ENCODE results near the gene FCGR3B. TPM values are rescaled to one million over a fixed set of nuclear protein-coding genes. Genes with fewer than 3 reads are reported as not detected.
A peak's percentile ranks its signal among the peaks of the same experiment; 100 is the strongest.
"Not testable (repeated sequence)": the region's sequence is repeated elsewhere in the genome, so short reads cannot be mapped to it uniquely, and the experiment has no call there.

The FCGR3B gene
- not detected for total RNA-seq

DNA sequence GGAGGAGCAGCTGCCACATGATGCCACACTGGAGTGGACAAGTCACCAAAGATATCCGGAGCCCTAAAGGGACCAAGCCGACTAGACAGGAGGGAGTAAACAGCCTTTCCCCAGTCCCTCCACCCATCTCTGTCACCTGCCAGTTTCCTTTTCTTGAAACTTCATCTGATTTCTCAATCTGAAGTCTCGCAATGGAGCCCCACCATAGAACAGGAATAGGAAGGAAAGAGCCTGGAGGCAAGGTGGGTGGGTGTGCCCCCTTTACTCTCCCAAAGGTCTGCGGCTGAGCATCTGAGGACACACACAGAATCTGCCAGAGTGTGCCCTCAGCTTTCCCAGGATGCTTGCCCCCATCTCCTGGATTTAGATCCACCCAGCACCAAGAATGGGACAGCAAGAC lies at the start of gene FCGR3B:
TSS of gene FCGR3B (minus strand) at position 101 of the 400 bp plus-strand sequence. CDS start at position 19, 82 bp downstream.
- Mint-ChIP-seq H3K27me3 (no peaks in the 10 kb centered on the region), H3K36me3 (ENCODE audit: low read depth) (no peaks in the 10 kb centered on the region), H3K4me3 (no peak within 1 kb of the TSS), H3K4me1 (no peaks in the 10 kb centered on the region), H3K27ac (no peak within 1 kb of the TSS), H3K9me3 (no peaks in the 10 kb centered on the region)
- ATAC-seq (replicated peaks), result no peak

DNA sequence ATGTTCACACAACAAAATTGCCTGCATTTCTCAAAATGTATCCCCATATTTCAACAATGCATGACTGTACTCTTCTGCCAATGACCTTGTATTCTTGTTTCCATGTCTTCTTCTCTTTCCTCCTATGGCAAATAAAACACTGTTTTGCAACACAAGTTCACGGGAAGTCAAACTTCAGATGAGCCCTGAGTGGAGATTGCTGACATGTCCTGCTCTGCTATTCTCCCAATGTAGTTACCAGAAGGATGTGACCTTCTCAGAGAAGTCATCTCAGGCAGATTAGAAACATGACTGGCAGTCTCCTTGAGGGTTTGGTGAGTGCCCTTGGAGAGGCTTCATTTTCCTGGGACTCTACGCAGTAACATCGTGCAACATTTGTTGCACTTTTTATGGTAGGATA lies 47.5 kb upstream of the FCGR3B start:
- Mint-ChIP-seq H3K9me3 (no peaks in the 10 kb centered on the region), H3K4me1 (no peaks in the 10 kb centered on the region), H3K27me3 (peaks cover 6% of the 10 kb centered on the region), H3K36me3 (ENCODE audit: low read depth) (no peaks in the 10 kb centered on the region), H3K27ac (no peak overlapping the region), H3K4me3 (no peak overlapping the region)
- ATAC-seq (replicated peaks), result no peak

GRCh38 chr1:161676958-161677689 lies 46.1 kb upstream of the FCGR3B start:
- Mint-ChIP-seq H3K4me3 (no peak overlapping the region), H3K27me3 (no peaks in the 10 kb centered on the region), H3K4me1 (no peaks in the 10 kb centered on the region), H3K9me3 (no peaks in the 10 kb centered on the region), H3K36me3 (ENCODE audit: low read depth) (no peaks in the 10 kb centered on the region), H3K27ac (no peak overlapping the region)
- ATAC-seq (replicated peaks), result no peak

- no peak for ATAC-seq (replicated peaks)
- H3K4me1 Mint-ChIP-seq, result no peaks in the 10 kb centered on the region
- H3K9me3 Mint-ChIP-seq, result no peaks in the 10 kb centered on the region
- H3K4me3 Mint-ChIP-seq, result no peak overlapping the region
- no peaks in the 10 kb centered on the region for H3K36me3 Mint-ChIP-seq (ENCODE audit: low read depth)
- no peaks in the 10 kb centered on the region for H3K27me3 Mint-ChIP-seq
- no peak overlapping the region for H3K27ac Mint-ChIP-seq
Measured at GRCh38 chr1:161676441-161676840, 45.5 kb upstream of the FCGR3B start.

DNA sequence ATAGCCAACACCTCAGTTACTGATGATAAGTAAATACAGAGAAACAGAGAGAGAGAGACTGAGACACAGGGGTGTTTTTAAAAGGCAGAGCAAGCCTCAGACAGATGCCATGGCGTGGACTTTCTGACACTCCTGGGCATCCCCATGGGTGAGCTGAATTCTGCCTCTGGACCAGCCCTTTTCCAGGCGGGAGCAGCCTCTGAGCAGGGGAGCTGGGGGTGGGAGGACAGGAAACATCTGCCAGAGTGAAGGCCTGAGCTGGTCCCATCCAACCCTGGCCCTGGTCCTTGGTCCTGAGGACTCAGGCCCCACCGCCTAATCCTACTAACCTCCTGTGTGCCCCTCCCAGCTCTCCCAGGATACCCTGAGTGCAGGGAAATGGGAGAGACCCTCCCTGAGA lies 43.9 kb upstream of the FCGR3B start:
- not testable (repeated sequence) for H3K9me3 Mint-ChIP-seq; H3K36me3 Mint-ChIP-seq (ENCODE audit: low read depth); H3K27me3 Mint-ChIP-seq; ATAC-seq (replicated peaks); H3K4me1 Mint-ChIP-seq; H3K4me3 Mint-ChIP-seq; H3K27ac Mint-ChIP-seq

DNA sequence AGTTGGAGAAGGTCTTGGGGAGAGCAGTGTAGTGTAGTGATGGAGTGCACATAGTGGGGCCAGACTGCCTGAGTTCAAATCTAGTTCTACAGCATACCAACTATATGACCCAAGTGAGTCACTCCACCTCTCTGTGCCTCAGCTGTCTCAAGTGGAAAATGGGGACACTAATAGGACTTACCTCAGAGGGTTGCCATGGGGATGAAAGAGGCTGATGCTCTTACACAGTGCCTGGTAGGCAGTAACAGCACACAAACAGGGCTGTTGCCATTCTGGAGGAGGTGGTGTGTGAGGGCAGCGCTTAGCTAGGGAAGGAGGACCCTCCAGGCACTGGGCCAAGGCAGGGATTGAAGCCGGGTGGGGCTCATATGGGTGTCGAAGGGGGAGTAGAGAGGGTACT lies 43.5 kb upstream of the FCGR3B start:
- not testable (repeated sequence) for H3K4me1 Mint-ChIP-seq; H3K9me3 Mint-ChIP-seq; H3K27me3 Mint-ChIP-seq; H3K4me3 Mint-ChIP-seq; H3K27ac Mint-ChIP-seq; H3K36me3 Mint-ChIP-seq (ENCODE audit: low read depth)
- peak; percentile 54 for ATAC-seq (replicated peaks)

- H3K27ac Mint-ChIP-seq; ATAC-seq (replicated peaks); H3K9me3 Mint-ChIP-seq; H3K27me3 Mint-ChIP-seq; H3K36me3 Mint-ChIP-seq (ENCODE audit: low read depth); H3K4me1 Mint-ChIP-seq; H3K4me3 Mint-ChIP-seq: not testable (repeated sequence)
Measured at GRCh38 chr1:161673437-161673836, 42.5 kb upstream of the FCGR3B start.

GRCh38 chr1:161671045-161672020 lies 40.4 kb upstream of the FCGR3B start:
- H3K9me3 Mint-ChIP-seq; H3K27me3 Mint-ChIP-seq; H3K4me1 Mint-ChIP-seq; H3K36me3 Mint-ChIP-seq (ENCODE audit: low read depth); H3K27ac Mint-ChIP-seq; H3K4me3 Mint-ChIP-seq: not testable (repeated sequence)
- ATAC-seq (replicated peaks), result peak; percentile 73

GRCh38 chr1:161664689-161665088 lies 33.7 kb upstream of the FCGR3B start:
- not testable (repeated sequence) for H3K36me3 Mint-ChIP-seq (ENCODE audit: low read depth); H3K27ac Mint-ChIP-seq; H3K27me3 Mint-ChIP-seq; H3K4me1 Mint-ChIP-seq; H3K4me3 Mint-ChIP-seq; H3K9me3 Mint-ChIP-seq; ATAC-seq (replicated peaks)

- ATAC-seq (replicated peaks); H3K4me1 Mint-ChIP-seq: not testable (repeated sequence)
Measured at GRCh38 chr1:161663569-161663968, 32.6 kb upstream of the FCGR3B start.

GRCh38 chr1:161662684-161663339 lies 31.8 kb upstream of the FCGR3B start, which contains the start of gene FCGR2B:
FCGR2B (plus strand) TSS chr1:161663143; CDS start chr1:161663242, 99 bp downstream.
- H3K9me3 Mint-ChIP-seq; H3K36me3 Mint-ChIP-seq (ENCODE audit: low read depth); H3K27me3 Mint-ChIP-seq; ATAC-seq (replicated peaks); H3K4me3 Mint-ChIP-seq; H3K27ac Mint-ChIP-seq; H3K4me1 Mint-ChIP-seq: not testable (repeated sequence)

More at GRCh38 chr1:161663569-161663968, 32.6 kb upstream of the FCGR3B start:
- not testable (repeated sequence) for H3K36me3 Mint-ChIP-seq (ENCODE audit: low read depth); H3K27ac Mint-ChIP-seq; H3K4me3 Mint-ChIP-seq; H3K27me3 Mint-ChIP-seq; H3K9me3 Mint-ChIP-seq

DNA sequence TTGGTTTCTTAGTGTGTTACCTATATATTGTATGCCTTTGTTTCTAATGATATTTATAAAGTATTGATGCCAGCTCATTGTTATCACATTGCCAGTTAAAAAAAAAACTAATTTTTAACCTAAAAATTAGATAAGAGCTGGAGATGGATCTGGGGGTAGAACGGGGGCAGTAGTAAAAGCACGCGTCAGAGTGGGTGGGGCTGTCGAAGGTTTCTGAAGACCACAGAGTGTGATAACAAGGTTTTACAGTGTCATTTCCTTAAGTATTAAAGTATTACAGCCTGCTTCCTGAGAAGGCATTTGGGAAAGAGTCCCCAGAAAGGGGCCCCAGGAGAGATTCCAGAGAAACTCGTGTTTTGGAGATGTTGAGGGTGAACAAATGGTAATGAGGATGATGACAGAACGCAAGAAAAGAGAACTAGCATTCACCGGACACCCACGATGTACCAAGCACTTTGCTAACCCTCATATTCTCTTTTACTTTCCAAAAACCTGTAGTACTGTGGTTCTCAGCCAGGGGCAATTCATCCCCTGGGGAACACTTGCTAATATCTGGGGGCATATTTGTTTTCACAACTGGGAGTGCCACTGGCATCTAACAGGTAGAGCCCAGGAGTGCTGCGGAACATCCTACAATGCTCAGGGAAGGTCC lies 30.8 kb upstream of the FCGR3B start:
- not testable (repeated sequence) for H3K4me1 Mint-ChIP-seq; H3K9me3 Mint-ChIP-seq; H3K36me3 Mint-ChIP-seq (ENCODE audit: low read depth); H3K27ac Mint-ChIP-seq; H3K4me3 Mint-ChIP-seq; H3K27me3 Mint-ChIP-seq; ATAC-seq (replicated peaks)

- not testable (repeated sequence) for H3K9me3 Mint-ChIP-seq; H3K36me3 Mint-ChIP-seq (ENCODE audit: low read depth); H3K4me3 Mint-ChIP-seq; H3K27me3 Mint-ChIP-seq; ATAC-seq (replicated peaks); H3K27ac Mint-ChIP-seq; H3K4me1 Mint-ChIP-seq
Measured at GRCh38 chr1:161658524-161658923, 27.5 kb upstream of the FCGR3B start.

- H3K27me3 Mint-ChIP-seq; ATAC-seq (replicated peaks); H3K4me1 Mint-ChIP-seq; H3K36me3 Mint-ChIP-seq (ENCODE audit: low read depth); H3K9me3 Mint-ChIP-seq; H3K4me3 Mint-ChIP-seq; H3K27ac Mint-ChIP-seq: not testable (repeated sequence)
Measured at GRCh38 chr1:161653971-161654370, 23.0 kb upstream of the FCGR3B start.
